Loucy (cell line): ENCODE results near the gene GATB.

Experiments
- CTCF ChIP-seq: fragments of 200-600 bp; sonication (generic); conservative IDR thresholded peaks from 2 replicates; pipeline ENCODE4 v1.5.1; 2014; ENCODE audit warnings: mild to moderate bottlenecking, antibody characterized with exemption, low read length
- EZH2phosphoT487 ChIP-seq: fragments of 200-600 bp; IDR thresholded peaks from 2 replicates; pipeline ENCODE4 v1.6.1; 2018; ENCODE audit warnings: antibody characterized with exemption, mild to moderate bottlenecking, moderate library complexity, borderline replicate concordance

- no peak for TF ChIP-seq CTCF
- TF ChIP-seq EZH2phosphoT487, result no peak
These were observed 117.2 kb downstream of the GATB start for GRCh38 chr4:151643564-151643963.
